GM21526 (cell line): ENCODE results near the gene PTPN11.
"Not testable (repeated sequence)": the region's sequence is repeated elsewhere in the genome, so short reads cannot be mapped to it uniquely, and the experiment has no call there.

Source experiments
- ATAC-seq: cut with Tn5 transposase; IDR thresholded peaks from one replicate; pipeline ENCODE4 v1.9.1; 2021; ENCODE audit warnings: moderate library complexity; ENCODE audit not compliant: unreplicated experiment, low FRiP score

The PTPN11 gene

DNA sequence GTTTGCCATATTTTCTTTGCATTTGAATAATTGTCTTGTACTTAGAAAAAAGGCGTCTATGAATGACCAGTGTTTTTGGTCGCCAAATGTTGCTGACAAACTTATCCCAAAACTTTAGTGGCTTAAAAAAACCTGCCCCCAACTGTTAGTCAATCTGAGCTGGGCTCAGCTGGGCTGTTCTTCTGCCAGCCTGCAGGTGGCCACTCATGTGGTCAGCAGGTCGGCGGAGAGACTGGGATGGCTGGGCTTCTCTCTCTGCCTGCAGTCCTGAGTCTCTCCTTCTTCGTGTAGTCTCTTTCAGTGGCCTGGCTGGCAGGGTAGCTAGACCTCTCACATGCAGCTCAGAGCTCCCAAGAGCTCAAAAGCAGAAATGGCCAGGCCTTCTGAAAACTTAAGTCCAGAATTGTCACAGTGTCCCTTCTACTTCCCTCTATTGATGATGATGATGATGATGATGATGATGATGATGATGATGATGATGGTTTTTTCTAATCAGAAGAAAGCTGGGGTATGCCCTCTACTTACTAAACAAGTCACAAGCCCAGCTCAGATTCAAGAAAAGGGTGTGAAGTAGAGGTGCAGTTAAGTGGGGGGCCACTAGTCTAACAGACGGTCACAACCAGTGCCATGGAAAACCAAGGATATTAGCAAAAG is 87.9 kb downstream of the PTPN11 start:
- no peak for ATAC-seq

DNA sequence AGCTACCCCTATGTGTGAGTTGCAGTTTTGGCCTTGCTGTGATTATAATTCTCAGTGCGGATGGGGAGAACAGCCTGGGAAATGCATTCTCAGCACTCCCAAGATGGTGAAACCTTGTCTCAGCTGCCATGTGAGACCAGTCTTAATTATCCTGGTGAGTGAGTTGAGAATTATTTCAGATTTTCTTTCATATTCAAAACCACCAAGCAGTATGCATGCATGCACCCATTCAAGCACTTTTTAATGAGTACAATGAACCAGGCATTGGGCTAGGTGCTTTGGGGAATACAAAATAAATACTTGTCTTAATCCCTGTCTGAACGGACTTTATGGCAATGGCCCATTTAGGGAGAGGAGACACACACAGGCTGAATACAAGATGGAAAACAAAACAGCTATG is 94.7 kb downstream of the PTPN11 start:
- ATAC-seq, result no peak

DNA sequence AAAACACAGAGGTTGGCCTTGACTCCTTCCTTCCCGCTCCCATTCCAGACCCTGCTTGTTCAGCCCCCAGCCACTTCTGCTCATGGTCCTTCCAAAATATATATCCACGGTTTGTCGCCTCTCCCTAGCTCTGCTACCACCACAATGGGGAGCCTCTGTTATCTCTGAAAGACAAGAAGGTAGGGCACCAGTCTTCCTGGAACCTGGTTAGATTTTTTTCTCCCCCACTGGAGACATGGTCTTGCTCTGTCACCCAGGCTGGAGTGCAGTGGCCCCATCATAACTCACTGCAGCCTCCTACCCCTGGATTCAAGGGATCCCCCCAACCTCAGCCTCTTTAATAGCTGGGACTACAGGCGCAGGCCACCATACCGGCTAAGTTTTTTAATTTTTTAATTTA is 95.7 kb downstream of the PTPN11 start:
- no peak for ATAC-seq

DNA sequence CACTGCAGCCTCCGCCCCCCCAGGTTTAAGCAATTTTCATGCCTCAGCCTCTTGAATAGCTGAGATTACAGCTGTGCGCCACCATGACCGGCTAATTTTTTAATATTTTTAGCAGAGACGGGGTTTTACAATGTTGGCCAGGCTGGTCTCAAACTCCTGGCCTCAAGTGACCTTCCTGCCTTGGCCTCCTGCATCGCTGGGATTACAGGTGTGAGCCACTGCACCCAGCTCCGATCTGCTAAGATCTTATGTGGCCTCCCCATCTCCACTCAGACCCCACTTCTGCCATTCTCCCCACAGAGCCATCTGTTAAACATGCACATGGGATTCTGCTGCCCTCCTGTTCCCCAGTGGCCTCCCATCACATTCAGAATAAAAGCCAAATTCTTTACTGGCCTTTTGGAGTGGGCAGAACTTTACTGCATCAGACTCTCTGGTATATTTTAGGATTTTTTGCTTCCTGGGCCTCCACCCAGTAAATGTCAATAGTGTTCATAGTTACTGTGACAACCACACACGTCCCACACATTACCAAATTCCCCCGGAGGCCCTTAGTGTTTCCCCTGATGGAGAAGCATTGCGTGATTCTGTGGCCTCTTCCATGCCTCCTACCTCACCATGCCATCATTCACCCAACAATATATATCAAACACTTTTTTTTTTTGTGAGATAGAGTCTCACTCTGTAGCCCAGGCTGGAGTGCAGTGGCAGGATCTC is 96.3 kb downstream of the PTPN11 start:
- no peak for ATAC-seq

DNA sequence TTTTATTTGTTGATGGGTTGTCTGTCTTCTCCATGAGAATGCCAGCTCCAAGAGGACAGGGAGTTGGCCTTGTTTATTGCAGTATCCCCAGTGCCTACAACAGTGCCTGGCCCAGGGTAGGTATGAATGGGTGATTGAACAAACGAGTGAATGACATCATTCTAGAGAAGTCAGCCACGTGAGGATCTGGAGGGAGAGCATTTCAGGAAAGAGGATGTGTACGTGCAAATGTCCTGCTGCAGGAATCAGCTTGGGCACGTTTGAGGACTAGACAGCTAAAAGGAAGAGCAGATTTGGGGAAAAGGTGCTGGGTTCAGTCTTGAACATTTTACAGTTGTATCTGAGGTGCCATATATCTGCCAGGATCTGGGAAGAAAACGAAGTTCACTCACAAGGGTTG is 97.1 kb downstream of the PTPN11 start:
- no peak for ATAC-seq

DNA sequence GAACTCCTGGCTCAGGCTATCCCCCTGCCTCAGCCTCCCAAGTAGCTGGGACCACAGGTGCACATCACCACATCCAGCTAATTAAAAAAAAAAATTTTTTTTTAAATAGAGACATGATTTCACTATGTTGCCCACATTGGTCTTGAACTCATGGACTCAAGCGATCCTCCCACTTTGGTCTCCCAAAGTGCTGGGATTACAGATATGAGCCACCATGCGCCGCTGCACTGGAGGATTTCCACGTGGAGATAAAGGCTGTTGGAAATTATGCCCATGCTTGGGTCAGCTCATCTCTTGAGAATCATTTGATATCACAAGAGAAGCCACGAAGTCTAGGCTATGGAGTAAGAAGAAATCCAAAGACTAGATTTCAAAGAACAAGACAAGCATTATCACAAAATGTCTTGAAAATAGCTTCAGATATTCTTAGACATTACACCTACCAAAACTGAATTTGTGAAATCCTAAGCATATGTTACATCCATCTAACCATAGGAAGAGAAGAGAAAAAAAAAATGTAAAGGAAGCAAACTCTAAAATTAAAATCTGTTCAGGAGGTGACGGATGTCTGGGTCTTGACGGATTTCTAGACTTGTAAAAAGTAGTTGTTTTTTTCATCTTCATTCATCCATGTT is 99.1 kb downstream of the PTPN11 start:
- no peak for ATAC-seq

DNA sequence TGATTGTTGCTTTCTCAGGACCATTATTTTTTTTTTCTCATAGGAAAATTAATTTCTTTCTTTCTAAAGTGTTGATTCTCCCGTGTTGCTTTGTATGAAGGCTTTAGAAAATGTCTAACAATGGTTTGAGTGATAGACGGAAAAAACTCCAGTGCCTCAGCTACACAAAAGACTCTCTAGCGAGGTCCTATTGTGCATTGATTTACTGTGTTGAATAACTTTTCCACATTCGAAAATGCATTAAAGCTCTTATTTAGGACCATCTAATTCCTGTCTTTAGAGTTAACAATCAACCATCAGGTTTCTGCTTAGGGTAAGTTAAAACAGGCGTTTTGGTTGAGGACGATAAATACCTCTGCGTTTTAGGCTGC is 99.6 kb downstream of the PTPN11 start:
- ATAC-seq, result no peak

DNA sequence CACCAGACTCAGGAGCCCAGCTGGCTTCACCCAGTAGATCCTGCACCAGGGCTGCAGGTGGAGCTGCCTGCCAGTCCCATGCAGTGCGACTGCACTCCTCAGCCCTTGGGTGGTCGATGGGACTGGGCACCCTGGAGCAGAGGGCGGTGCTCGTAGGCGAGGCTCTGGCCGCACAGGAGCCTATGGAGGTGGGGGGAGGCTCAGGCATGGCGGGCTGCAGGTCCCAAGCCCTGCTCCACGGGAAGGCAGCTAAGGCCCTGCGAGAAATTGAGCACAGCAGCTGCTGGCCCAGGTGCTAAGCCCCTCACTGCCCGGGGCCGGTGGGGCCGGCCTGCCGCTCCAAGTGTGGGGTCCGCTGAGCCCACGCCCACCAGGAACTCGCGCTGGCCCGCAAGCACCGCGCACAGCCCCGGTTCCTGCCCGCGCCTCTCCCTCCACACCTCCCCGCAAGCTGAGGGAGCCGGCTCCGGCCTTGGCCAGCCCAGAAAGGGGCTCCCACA is 101.1 kb downstream of the PTPN11 start:
- not testable (repeated sequence) for ATAC-seq

DNA sequence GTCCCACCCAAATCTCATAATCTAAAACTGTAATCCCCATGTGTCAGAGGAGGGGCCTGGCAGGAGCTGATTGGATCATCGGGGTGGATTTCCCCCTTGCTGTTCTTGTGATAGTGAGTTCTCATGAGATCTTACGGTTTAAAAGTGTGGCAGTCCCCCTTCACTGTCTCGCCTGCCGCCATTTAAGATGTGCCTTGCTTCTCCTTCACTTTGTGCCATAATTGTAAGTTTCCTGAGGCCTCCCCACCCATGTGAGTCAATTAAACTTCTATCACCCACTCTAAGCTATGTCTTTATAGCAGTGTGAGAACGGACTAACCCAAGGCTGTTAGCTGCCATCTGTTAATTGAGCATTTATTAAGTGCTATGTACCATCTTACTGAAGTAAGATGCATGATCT is 105.1 kb downstream of the PTPN11 start:
- ATAC-seq, result no peak

DNA sequence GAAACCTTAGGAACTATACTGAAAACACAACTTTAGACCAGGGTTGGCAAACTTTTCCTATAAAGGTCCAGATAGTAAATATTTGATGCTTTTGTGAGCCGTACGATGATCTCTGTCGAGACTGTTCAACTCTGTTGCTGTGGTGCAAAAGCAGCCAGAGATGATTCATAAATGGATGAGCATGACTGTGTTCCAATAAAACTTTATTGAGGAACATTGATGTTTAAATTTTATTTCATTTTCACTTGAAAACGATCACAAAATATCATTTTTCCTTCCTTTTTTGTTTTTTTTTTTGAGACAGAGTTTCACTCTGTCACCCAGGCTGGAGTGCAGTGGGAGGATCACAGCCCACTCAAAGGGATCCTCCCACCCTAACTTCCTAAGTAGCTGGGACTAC is 105.5 kb downstream of the PTPN11 start:
- ATAC-seq, result no peak

DNA sequence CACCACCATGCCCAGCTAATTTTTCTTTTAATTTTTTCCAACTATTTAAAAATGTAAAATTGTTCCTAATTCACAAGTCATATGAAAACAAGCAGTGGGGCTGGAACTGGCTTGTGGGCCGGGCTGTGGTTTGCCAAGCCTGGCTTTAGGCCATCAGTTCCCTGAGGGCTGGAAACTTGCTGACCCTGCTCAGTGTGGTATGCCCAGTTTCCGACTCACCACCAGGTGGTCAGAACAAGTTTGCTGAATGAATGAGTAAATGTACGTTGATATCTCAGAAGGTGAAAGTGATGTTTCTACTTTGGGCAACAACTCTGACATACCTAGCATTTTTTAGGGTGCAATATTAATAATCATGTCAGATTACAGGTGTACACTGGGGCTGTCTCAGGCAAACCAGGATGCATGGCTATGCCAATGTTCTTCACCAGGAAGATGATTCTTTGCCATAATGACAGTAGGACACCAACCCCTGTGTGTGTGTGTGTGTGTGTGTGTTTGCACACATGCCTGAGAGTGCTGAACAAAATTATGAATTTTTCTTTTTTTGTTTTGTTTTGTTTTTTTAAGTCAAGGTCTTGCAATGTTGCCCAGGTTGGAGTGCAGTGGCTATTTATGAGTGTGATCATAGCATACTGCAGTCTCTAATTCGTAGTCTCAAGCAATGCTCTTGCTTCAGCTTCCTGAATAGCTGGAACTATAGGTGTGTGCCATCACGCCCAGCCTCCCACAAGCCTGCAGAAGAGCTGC is 106.1 kb downstream of the PTPN11 start:
- ATAC-seq, result no peak

DNA sequence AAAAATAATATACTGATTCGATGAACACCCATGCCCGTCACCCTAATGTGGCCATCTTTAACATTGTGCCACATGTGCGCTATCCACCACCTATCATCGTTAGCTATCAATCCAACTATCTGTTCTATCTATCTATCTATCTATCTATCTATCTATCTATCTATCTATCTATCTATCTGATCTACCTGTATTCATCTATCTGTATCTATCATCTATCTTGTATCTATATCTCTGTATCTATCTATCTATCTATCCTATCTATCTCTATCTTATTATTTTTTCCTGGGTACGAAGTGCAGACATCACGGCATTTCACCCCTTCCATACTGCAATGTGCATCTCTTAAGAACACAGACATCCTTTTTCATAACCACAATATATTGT is 106.7 kb downstream of the PTPN11 start:
- ATAC-seq, result no peak

DNA sequence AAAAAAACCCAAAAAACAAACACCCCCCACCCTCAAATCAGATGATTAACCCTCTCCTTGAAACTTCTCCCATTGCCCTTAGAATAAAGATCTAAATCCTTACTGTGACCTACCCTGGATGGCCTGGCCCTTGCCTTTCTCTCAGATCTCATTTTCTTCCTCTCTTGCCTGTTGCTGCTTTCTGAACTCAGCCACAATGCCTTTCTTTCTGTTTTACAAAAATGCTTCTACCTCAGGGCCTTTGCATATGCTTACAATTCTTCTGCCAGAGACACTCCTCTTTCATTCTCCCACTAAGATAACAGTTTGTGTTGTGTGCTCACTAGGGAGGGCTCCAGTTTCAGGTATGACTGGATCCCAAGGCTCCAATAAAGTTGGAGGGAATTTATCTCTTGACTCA is 108.3 kb downstream of the PTPN11 start:
- no peak for ATAC-seq

DNA sequence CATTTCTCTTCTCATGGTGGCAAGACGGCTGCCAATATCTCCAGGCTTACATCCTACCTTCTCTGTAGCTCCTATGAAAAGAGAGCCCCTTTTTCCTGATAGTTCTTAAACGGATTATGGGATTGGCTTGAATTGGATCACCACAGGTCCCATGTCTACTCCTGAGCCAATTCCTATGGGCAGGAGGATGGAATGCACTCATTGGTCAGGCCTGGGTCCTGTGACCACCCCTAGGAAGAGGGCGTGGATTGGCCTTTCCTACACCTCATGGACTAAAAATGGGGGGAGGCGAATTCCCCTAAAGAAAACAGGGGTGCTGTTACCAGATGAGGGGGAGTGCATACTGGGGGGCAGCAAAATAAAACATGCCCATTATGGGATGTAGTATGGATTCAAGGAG is 108.8 kb downstream of the PTPN11 start:
- ATAC-seq, result no peak

DNA sequence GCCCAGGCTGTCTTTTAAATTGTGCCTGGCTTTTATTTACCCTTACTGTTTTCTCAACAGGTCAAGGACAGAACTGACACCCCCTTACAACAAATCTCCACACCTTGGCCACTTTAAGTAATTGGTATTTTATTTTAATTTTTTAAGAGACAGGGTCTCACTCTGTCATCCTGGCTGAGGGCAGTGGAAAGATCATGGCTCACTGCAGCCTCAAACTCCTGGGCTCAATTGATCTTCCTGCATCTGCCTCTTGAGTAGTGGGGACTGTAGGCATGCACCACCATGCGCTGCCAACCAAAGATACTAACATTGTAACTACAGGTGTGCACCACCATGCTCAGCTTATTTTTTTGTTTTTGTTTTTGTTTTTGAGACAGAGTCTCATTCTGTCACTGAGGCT is 109.8 kb downstream of the PTPN11 start:
- no peak for ATAC-seq

DNA sequence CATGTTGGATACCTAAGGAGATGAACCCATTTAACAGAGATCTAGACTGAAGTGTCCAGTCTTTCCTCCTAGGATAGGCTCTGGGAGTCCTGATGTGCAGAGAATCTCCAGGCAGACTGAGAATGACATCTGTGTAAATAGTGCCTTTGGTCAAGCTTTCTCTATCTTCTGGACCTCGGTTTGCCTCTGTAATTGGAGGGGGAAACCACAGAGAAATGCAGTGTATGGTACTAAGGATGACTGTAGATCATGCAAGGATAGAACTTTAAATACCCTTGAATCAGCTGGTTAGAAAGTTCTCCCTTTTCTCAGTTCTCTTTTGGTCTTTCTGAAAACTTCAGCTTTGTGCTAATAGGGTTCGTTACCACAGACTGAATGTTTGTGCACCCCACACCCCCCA is 112.2 kb downstream of the PTPN11 start:
- ATAC-seq, result no peak

DNA sequence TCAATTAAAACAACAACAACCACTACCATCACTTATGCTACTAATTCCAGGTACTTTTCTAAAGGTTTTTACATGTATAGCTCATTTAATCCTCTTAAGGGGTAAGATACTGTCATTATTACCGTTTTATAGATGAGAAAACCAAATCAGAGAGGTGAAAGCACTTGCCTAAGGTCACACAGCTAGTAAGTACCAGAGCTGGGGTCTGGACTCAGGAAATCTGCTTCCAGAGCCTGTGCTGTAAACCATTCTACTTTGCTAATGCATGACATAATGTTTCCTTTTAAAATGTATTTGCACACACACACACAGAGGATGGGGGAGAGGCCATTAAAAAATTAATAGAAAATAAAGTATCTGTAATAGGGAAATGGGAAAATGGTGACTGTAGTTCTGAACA is 113.4 kb downstream of the PTPN11 start:
- ATAC-seq, result no peak

DNA sequence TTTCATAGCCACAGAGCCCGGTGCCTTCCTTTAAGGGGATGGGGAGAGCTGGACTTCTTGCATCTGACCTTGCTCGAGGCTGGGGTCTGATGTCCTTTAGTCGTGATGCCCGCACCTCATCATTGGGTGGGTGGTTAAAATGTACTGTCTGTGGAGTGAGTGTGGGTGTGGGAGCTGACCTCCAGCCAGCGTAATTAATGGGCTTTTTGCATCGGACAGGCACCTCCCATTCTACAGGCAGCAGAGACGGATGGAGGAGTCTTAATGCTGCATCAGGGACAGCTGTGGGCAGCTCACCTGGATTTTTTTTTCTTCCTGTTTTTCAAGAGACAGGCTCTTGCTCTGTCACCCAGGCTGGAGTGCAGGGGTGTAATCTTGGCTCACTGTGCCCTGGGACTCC is 114.8 kb downstream of the PTPN11 start:
- no peak for ATAC-seq

DNA sequence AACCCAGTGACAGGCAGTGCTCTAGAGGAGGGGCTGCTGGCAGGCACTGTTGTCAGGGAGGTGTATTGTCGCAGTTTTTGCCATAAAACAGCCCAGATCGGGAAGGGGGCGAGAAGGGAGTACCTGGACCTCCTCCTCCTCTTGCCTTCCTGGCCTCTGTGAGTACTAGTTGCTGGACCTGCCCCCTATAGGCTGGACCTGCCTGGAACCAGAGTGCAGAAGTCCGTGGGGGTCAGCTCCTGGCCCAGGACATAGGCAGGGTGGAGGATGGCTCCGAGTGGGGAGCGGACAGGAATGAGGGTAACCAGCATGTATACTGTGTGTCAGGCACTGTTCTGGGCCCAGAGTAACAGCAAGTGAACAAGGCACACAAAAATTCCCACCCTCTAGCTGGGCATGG is 116.3 kb downstream of the PTPN11 start:
- ATAC-seq, result no peak

DNA sequence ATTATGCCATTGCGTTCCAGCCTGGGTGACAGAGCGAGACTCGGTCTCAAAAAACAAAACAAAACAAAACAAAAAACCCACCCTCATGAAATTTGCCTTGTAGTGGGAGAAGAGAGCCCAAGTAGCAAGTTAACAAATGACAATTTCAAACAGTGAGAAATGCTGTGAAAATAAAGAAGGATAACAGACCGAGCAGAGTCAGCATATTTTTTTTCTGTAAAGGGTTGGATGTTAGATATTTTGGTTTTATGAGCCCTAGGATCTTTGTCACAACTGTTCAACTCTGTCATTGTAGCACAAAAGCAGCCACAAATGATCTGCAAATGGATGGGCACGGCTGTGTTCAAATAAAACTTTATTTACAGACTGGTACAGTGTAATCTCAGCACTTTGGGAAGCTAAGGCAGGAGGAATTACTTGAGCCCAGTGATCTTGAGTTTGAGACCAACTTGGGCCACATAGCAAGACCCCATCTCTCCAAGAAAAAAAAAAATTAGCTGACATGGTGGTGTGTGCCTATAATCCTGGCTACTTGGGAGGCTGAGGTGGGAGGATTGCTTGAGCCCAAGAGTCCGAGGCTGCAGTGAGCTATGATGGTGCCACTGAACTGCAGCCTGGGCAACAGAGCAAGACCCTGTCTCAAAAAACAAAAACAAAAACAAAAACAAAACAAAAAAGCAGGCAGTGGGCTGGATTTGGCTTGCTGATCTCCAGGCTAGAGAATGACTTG is 117.1 kb downstream of the PTPN11 start:
- no peak for ATAC-seq

DNA sequence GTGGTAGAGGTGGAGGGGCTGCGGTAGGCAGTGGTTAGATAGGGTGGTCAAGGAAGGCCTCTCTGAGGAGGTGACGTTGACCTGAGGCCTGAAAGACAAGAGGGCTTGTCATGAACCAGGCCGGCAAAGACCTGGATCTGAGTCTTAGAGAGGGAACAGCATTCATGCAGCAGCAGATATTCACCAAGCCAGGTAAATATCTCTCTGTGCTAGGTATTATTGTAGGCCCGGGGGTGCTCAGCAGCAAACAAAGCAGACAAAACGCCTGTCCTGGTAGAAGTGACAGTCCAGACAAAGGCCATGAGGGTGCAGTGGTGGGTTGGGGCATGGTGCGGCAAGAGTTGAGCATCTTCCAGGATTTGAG is 117.6 kb downstream of the PTPN11 start:
- no peak for ATAC-seq
